ENCODE data around the gene HIVEP3.
A peak's percentile ranks its signal among the peaks of the same experiment; 100 is the strongest.

Gene HIVEP3

DNA sequence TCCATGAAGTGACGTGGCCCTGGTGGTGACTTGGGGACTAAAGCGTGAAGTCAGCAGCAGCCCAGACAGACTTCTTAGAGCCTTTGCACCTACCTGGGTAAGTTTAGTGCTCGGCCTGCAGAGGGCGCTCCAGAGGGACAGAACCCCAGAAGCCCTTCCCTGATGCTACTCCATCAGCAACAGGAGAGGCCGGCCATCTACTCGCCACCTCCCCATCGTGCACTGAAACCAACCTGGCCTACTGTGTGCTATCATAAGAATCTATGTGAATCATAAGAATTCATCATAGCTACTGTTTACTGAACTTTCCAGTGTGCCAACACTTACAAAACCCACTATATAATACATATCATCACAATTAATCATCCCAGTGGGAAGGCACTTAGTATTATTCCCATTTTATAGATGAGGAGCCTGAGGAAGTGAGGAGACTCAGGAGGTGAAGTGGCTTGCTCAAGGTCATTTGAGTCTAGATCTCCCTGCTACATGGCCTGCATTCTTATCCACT lies 426.3 kb downstream of the HIVEP3 start:
- peak; percentile 31 for DNase-seq

DNA sequence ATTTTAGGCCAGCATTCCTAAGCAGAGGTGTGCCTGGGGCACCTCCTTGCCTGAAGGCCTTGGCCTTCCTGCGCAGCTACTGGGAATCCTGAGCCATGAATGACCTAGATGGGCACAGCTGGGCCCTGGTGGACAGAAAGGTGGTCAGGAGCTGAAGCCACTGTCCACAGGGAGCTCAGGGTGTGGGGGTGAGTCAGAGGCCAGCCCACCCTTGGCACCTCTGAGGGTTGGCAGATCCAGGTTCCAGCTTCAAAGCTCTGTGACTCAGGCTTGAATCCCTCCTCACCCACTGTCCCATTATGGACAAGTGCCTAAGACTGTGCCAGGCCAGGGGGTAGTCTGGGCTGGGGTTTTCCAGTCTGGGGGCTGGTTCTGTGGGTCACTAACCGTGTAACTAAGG lies 427.8 kb downstream of the HIVEP3 start:
- DNase-seq, result no peak

DNA sequence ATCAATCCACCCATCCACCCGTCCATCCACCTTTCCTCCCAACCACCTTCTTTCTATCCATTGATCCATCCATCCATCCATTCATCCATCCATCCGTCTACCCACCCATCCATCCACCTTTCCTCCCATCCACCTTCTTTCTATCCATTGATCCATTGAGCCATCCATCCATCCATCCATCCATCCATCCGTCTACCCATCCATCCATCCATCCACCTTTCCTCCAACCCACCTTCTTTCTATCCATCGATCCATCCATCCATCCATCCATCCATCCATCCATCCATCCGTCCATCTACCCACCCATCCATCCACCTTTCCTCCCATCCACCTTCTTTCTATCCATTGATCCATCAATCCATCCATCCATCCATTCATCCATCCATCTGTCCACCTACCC lies 429.2 kb downstream of the HIVEP3 start:
- DNase-seq, result no peak

DNA sequence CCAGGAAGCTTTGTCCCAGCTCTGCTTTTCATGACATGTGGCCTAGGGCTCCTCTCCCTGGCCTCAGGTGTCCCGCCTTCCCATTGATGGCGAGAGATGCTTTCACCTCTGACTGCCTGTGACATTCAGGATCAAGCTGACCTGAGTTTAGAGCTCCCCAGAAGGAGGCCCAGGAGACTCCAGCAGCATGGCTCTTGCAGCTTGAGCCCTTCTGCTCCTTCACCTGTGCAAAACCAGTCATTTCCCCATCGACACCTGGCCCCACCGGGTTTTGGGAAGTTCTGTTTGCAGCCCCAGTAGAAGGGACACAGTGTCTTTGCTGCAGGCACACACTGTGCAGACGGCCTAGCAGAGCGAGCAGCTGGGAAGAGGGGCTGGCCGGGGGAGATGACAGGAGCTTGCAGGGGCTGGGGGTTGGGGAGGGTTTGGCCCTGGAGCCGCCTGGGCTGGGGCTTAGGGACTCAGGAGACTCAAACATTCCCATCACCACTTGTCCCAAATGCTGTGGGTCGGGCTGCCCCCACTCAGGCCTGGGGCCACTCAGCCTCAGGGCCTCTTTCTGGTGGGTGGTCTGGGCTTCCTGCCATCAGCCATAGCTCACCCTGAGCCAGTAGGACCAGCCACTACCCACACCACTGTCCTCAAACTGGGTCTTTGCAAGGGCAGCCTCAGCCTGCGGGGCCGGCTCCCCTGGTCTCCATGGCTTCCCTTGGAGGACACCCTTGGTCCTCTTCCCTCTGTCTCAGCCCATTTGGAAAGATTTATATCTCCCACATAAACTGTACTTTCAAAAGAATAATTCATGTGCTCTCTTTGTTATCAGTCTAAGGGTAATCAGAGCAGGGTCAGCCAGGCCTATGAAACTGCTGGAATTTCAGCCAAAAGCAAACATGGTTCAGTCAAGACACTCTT lies 430.4 kb downstream of the HIVEP3 start:
- DNase-seq, result no peak

DNA sequence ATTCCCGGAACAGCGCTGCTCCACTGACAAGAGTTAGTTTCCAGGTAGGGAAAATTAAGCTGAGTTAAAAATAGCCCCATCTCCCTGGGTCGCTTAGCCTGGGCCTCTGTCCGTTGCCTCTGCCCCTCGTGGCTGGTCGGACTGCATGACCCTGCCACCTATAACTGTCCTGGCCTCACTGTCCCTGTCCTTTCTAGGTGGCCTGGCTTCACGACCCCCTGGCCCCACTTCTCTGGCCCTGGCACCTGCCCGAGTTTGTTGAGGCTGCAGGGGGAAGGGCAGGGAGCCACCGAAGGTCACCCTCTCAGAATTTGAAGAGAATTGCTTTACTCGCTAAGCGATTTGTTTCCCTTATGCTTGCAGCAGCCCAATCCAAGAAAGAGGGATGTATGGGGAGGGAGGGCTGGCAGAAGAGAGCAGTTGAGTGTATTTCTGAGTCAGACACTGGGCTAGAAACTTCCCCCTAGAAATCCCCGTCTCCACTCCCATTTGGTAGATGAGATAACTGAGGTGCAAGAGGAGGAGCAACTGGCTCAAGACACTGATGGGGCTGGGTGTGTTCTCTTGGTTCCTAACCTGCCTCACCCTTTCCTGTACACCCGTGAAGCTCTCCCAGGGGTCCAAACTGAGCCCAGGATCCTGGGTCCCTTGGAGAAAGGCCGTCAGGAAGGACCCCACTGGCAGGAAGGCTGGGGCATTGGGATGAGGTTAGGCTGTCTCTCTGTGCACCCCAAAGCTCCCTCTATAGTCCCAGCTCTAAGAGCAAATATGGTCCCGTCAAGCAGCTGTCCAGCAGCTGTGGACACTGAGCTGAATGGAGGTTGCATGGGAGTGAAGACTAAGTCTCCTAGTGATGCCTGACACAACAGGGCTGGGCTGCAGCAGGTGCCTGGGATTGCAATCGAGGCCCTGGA lies 431.3 kb downstream of the HIVEP3 start:
- DNase-seq, result peak; percentile 31

DNA sequence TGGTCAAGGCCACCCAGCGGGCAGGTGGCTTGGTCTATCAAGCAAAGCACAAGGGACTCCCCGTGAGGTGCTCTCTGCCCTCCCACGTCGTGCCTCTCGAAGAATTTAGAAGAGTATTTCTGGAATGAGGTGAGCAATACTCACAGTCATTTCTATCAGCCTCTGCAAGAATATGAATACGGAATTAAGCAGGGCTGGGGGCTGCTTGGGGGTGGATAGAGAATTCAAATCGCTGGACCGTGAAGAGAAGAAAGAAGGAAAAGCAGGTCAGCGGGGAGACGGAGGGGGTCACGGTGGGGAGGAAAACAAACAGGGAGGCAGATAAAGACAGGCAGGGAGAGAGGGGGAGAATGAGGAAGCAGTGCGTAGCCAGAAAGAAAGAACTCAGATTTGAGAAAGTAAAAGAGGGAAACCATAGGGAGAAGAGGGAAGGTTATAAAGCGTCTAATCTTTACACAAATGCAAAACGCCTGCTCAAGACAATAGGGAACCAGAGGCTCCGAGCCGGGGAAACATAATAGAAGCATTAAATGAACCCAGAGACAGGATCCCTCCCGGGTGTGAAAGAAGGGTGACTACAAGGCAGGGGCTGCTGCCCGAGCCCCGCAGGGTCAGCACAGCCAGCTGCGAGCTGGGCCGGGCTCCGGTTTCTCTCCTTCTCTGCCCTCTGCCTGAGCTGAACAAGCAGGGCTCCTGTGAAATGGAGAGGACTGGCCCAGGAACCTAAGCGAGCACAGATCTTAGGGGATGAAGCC lies 432.2 kb downstream of the HIVEP3 start:
- DNase-seq, result peak; percentile 89

DNA sequence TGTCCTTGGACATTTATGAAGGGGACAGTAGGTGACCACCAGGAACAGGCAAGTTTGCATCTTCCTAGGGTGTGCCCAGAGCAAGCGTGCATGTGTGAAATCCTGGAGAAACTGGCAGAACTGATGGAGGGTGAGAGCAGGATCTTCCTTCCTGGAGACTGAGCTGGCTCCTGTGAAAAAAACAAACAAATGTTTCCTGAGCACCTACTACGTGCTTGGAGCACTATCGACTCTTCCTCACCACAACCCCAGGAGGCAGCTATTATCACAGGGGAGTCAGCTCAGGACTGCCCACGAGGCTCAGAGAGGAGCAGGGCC lies 432.7 kb downstream of the HIVEP3 start:
- no peak for DNase-seq

DNA sequence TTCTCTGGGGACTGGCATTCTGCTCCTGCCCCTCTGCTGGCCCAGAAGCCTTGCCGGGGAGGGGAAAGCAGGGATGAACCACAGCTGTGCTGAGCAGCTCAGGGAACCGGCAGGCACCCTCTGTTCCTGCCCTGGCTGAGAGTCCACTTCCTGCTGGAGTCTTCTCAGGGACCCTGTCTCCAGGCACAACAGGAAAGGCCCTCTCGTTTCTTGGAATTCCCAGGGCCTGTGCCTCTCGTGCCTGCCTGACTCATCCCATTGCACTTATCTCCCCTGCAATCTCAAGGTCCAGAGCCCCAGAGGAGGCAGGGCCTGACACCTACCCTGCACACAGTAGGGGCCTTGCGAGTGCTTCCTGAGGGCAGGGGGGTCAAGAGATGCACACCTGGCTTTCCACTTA lies 433.1 kb downstream of the HIVEP3 start:
- peak; percentile 92 for DNase-seq

DNA sequence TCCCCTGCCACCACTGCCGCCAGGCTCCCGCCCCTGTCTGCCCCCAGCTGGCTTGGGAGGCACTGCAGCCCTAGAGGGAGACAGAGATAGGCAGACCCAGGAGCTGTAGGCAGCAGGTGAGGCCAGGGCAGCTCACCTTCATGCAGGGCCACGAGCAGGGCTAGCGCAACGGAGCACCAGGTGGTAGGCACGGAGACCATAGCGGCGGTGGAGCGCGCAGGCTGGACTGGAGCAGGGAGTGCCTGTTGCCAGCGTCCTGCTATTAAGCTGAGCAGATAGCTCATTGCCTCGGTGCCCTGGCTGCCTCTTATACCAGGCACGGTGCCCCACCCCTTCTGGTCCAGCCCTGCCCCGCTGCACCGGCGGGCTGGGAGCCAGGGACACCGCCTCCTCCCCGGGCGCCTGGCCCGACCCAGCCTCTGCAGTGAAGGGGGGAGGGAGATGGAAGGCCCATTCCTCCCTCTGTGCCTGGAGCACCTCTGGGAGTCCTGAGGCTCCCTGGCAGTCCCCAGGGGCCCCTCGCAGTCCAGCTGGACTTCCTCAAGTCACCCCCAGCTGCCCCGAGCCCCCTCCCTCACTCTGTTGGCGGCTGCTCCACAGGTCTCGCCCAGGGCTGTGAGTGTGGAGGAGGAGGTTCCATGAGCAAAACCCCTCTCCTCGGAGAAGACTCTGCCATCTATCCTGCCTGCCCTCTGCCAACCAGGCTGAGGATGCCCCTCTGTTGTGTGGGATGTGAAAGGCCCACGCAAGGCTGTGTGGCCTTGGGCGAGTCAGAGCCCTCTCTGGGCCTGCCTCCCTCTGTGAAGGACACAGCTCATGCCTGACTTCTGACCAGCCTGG lies 434.1 kb downstream of the HIVEP3 start, which contains the start of gene EDN2:
Gene EDN2, minus strand, starts transcription at position 282 of the 840 bp plus-strand sequence. Its CDS starts 82 bp downstream, at position 200.
- no peak for DNase-seq

DNA sequence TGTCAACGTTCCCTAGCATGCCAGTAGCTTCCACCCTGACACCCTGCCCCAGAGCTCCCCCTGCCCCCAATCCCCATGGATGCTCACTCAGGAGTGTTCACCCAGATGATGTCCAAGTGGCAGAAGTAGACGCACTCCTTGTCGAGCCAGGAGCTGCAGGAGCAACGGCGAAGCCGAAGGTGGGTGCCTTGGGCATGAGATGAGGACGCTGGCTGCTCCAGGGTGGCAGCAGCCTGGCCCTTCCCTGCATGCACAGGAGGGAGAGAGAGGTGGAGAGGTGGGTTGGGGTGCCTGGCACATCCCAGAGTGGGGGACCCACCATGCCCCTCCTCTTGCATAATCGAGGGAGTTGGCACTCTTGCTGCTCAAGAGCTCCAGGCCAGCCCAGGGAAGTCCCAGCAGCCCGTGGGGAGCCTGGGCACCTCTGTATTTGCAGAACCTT lies 434.7 kb downstream of the HIVEP3 start:
- DNase-seq, result no peak

DNA sequence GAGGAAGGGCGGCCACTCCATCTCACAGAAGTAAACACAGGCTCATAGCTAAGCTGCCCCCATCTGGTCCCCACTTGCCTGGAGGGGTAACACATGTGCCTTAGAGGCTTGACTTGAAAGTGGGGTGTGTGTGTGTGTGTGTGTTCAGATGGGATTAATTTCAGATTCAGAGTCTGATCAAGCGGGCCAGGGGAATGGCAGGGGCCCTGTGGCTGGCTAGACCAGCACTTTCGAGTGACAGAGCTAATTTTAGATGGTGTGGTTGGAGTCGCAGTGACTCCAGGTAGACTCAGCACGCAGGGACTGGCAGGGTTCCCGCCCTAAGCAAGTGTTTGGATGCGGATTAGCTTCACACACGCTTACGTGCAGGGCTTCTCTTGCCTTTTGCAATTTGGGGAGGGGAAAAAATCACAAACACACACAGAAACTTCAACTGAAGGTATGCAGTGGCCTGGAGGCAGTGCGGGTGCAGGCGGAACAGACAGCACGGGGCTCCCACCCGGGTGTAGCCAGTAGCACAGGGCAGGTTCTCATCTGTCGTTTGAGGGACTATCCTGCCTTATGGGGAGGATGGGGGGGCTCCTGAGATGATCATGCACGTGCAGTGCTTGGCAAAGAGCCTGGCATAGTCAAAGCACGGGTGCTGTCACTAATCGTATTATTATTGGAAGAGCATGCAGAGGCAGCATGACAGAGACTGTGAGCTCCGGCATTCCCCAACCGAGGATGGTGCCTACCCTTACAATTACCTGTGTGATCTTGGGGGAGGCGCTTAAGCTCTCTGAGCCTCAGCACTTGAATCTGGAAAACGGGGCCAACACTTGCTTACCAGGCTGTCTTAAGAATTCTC lies 435.5 kb downstream of the HIVEP3 start:
- no peak for DNase-seq

DNA sequence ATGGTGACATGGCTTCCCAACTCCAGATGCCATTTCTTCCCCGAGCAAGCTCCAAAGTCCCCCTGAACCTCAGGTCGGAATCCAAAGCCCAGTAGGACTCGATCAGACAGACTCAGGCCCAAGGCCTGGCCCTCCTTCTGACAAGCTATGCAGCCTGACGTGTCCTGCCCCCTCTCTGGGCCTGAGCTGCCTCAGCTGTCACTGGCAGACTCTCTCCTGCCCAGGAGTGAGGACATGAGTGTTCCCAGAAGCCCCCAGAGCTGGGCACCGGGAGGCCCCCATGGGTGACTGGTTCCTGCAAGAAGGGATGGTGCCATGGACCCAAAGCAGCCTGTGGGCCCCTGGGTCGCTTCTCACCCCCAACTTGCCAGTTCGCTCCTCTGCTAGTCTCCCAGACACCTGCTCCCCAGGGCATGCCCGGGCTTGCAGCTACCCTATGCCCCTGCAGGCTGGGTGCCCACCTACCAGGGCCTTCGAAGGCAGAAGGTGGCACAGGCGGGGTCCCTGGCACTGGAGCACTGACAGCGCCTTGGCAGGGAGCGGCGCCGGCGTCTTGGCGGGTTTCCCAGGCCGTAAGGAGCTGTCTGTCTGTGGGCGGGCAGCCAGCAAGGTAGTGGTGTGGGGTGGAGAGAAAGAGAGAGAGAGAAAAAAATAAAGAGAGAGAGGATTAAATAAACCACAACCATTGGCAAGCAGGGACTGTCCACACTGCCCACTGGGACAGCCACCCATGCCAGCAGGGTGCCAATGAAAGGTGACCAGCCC lies 436.5 kb downstream of the HIVEP3 start:
- no peak for DNase-seq

DNA sequence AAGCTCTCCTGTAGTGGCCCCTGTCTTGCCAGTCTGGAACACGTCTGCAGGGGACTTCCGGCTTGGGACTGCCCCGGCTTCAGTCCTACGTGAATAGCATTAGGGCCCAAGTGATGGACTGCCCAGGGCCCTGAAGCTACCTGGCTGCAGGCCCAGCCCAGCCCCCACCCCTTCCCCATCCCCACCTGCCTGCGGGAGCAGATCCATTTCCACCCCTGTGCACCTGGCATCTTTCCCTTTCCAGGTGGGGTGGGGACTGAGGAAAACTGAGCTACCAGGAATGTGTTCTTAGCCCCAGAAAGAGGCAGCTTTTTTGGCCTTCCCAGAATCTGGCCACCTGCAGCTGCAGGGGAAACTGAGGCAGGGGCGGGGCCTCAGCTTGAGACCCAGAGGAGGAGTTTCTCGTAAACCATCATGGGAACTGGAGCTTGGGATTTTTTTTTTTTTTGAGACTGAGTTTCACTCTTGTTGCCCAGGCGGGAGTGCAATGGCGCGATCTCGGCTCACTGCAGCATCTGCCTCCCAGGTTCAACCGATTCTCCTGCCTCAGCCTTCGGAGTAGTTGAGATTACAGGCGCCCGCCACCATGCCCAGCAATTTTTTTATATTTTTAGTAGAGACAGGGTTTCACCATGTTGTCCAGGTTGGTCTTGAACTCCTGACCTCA lies 437.5 kb downstream of the HIVEP3 start:
- no peak for DNase-seq

DNA sequence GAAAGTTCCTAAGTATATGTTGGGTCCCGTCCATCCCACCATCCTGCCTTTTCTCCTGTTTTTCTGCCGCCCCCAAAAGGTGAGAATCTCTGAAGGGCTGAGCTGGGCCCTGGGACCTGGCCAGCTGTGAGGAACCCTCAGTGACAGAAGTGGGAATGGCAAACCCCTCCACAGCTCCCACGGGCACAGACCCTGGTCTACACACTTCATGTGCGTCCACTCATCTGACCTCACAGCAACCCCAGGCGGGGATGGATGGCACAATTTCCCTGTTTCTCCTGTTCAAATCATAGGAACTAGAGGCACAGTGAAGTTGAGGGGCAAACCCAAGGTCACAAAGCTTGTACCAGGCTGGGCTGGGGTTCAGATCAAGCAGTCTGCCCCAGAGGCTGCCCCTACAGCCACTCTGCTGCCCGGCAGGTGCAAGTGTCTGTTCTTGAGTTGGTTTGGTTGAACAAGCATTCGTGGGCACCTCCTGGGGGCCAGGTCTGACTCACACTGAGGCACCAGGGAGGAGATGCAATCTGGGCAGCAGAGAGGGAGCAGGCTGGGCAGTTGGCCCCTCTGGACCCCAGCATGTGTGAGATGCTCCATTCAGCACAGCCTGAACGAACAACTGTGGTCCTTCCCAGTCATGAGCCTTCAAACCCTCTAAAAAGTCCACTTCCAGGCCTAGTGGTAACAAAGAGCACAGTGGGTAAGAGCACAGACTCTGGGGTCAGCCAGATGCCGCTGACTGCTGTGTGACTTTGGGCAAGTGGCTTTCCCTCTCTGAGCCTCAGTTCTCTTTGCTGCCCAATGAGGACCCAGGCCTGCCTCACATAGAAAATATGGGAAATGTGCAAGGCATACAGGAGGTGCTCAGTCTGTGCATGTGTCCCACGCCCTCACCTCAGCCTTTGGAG lies 438.3 kb downstream of the HIVEP3 start:
- DNase-seq, result no peak

DNA sequence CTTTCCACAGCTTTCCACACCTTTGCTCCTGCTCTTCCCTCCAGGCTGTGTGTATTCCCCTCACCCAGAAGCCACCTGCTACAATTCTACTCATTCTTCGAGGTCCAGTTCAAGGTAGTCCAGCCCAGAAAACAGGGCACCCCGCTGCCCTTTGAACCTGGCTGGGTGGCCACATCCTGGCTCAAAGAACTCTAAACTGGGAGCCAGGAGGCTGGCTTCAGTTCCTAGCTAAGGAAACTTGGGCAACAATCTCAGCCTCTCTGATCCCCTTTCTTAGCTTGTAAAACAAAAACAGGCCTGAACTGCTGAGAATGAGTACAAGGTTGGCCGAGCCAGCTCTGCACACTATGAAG lies 438.9 kb downstream of the HIVEP3 start:
- DNase-seq, result no peak

DNA sequence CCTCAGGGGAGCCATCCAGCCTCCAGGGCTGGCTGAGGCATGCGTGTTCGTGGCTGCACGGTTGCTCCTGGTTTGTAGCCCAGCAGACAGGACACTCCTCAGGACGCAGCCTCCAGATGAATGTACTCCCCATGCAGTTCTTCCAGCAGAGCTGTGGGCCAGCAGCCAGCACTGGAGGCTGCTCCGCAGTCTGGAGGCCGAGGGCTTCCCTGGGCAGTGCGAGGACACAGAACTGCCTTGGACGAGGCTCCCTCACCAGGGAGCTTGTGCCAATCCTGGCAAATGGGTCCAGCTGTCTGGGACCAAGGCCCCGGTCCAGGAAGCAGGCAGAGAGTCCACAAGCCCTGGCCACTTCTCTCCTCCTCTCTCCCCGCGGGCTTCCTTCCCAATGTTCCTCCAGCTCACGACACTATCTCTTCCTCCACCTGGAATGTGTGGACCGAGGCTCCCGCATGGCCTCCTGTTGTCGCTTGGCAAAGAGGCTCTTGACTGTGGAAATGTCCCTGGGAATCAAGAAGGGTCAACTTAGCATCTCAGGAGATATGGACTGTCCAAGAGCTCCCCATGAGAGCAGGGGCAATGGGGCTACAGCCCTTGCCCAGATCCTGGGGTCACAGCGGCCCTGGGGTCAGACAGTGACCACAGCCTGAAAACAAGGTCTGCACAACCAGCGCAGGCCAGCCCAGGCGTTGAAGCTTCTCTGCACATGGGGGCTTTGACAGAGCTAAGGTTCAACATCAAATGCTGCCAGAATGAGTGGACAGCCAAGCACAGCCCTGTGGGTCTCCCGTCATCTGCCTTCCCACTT lies 439.5 kb downstream of the HIVEP3 start:
- peak; percentile 54 for DNase-seq

DNA sequence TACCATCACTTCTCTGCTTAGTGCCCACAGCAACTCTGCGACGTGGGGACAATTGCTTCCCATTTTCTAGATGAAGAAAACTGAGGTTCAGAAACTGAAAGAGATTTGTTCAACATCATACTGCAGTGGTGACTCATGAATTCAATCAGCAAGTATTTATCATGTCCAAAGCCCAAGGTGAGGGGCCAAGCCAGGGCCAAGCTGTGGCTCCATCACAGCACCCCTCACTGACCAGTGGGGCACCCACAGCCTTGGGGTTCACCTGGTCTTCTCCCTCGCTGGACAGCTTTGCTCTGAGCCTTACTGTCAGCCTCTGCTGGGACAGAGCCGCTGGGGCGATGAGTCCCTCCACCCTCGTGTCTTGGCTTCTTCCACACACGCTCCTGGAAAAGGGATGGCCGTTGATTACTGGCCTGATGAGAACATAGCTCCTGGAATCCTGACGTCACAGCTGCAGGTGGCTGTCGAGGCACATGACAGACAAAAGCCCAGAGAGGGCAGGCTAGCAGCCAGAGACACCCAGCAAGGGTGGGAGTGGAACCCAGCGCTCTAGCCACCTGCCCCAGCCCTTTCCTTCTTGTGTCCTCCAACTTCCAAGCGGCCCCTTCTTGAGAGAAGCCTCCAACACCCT lies 440.5 kb downstream of the HIVEP3 start:
- DNase-seq, result no peak

All from fibroblast of skin of back (primary cell).